Measurements from ENCODE around the gene PAX3. TPM values are rescaled to one million over a fixed set of nuclear protein-coding genes. Genes with fewer than 3 reads are reported as not detected.
A peak's percentile ranks its signal among the peaks of the same experiment; 100 is the strongest.

PAX3 gene
- total RNA-seq, 1 experiment from 2014 or later: not detected

- Mint-ChIP-seq H3K4me3 (peak overlapping the region; percentile 21), H3K27ac (no peak overlapping the region), H3K4me1 (peaks cover 79% of the 10 kb centered on the region), H3K27me3 (ENCODE audit: low read depth) (peaks cover 100% of the 10 kb centered on the region), H3K9me3 (no peaks in the 10 kb centered on the region), H3K36me3 (0 out of 2 replicates have a peak, but pooled peaks cover 7% of the 10 kb centered on the region)
- TF ChIP-seq TP53 (CRISPR knock-in tag; IDR thresholded peaks at IDR 0.05) (no peak), USF2 (CRISPR knock-in tag; IDR thresholded peaks at IDR 0.05) (no peak), NR3C1 (CRISPR knock-in tag; conservative IDR thresholded peaks at IDR 0.05; ENCODE audit: low read depth) (no peak)
- ChIA-PET CTCF (interaction anchor here (0.6 to 1.1 kb wide), 2 partner anchors 239 to 245 kb away, joined by 3 to 4 read pairs; no protein-coding TSS in a partner anchor), POLR2A (no interaction called here)
- no peak for DNase-seq (ENCODE audit: low spot score)
- no peak for ATAC-seq
Observed at GRCh38 chr2:222297600-222297935, 1.2 kb downstream of the PAX3 start.

- no peaks in the 10 kb centered on the region for H3K9me3 Mint-ChIP-seq
- DNase-seq (ENCODE audit: low spot score): no peak
- peak overlapping the region; percentile 21 for H3K4me3 Mint-ChIP-seq
- H3K27ac Mint-ChIP-seq: no peak overlapping the region
- no peak for ATAC-seq
- peaks cover 78% of the 10 kb centered on the region for H3K4me1 Mint-ChIP-seq
- no peak for TF ChIP-seq NFE2L1 (CRISPR knock-in tag; IDR thresholded peaks at IDR 0.05)
- no peak for TF ChIP-seq KAT7 (CRISPR knock-in tag; IDR thresholded peaks at IDR 0.05; ENCODE audit: borderline replicate concordance)
- no peak for TF ChIP-seq CREB1 (CRISPR knock-in tag; IDR thresholded peaks at IDR 0.05)
- ChIA-PET CTCF (interaction anchor here (0.6 to 1.1 kb wide), 2 partner anchors 239 to 244 kb away, joined by 3 to 4 read pairs; no protein-coding TSS in a partner anchor), POLR2A (no interaction called here)
- peaks cover 100% of the 10 kb centered on the region for H3K27me3 Mint-ChIP-seq (ENCODE audit: low read depth)
- H3K36me3 Mint-ChIP-seq: 0 out of 2 replicates have a peak, but pooled peaks cover 7% of the 10 kb centered on the region
Observed at GRCh38 chr2:222296911-222297599, 1.7 kb downstream of the PAX3 start.

GRCh38 chr2:222296311-222296741 is 2.5 kb downstream of the PAX3 start:
- no peak overlapping the region for H3K4me3 Mint-ChIP-seq
- peaks cover 76% of the 10 kb centered on the region for H3K4me1 Mint-ChIP-seq
- TF ChIP-seq EMX1 (CRISPR knock-in tag; IDR thresholded peaks at IDR 0.05): no peak
- no peak for TF ChIP-seq FOXK1 (CRISPR knock-in tag; IDR thresholded peaks at IDR 0.05)
- TF ChIP-seq CTCF (IDR thresholded peaks at IDR 0.05): no peak
- TF ChIP-seq ZBTB21 (CRISPR knock-in tag; IDR thresholded peaks at IDR 0.05; ENCODE audit: borderline replicate concordance): no peak
- CTCF ChIA-PET: interaction anchor here (0.6 to 1.1 kb wide), 2 partner anchors 243 to 263 kb away, joined by 3 to 4 read pairs; no protein-coding TSS in a partner anchor
- POLR2A ChIA-PET: no interaction called here
- no peaks in the 10 kb centered on the region for H3K9me3 Mint-ChIP-seq
- 0 out of 2 replicates have a peak, but pooled peaks cover 7% of the 10 kb centered on the region for H3K36me3 Mint-ChIP-seq
- DNase-seq (ENCODE audit: low spot score) (no peak), ATAC-seq (no peak)
- H3K27me3 Mint-ChIP-seq (ENCODE audit: low read depth): peaks cover 100% of the 10 kb centered on the region
- H3K27ac Mint-ChIP-seq: no peak overlapping the region

- Mint-ChIP-seq H3K27ac (no peak overlapping the region), H3K9me3 (no peaks in the 10 kb centered on the region), H3K36me3 (0 out of 2 replicates have a peak, but pooled peaks cover 7% of the 10 kb centered on the region), H3K4me1 (peaks cover 70% of the 10 kb centered on the region), H3K27me3 (ENCODE audit: low read depth) (peaks cover 99% of the 10 kb centered on the region), H3K4me3 (peak overlapping the region; percentile 61)
- ATAC-seq (no peak), DNase-seq (ENCODE audit: low spot score) (no peak)
- CTCF ChIA-PET: interaction anchor here (0.6 to 0.8 kb wide), 2 partner anchors 23 to 264 kb away, joined by 3 read pairs; no protein-coding TSS in a partner anchor
- POLR2A ChIA-PET: no interaction called here
- TF ChIP-seq NR3C1 (CRISPR knock-in tag; conservative IDR thresholded peaks at IDR 0.05; ENCODE audit: low read depth) (no peak), NFYB (CRISPR knock-in tag; conservative IDR thresholded peaks at IDR 0.05; ENCODE audit: low read depth) (no peak), ESRRA (CRISPR knock-in tag; IDR thresholded peaks at IDR 0.05; ENCODE audit: borderline replicate concordance) (no peak), EMX1 (CRISPR knock-in tag; IDR thresholded peaks at IDR 0.05) (no peak), ZNF232 (CRISPR knock-in tag; IDR thresholded peaks at IDR 0.05) (no peak), TEAD1 (CRISPR knock-in tag; IDR thresholded peaks at IDR 0.05) (no peak), GTF2I (CRISPR knock-in tag; conservative IDR thresholded peaks at IDR 0.05) (no peak), USF2 (CRISPR knock-in tag; IDR thresholded peaks at IDR 0.05) (no peak), FOXK1 (CRISPR knock-in tag; IDR thresholded peaks at IDR 0.05) (no peak), SMAD4 (CRISPR knock-in tag; IDR thresholded peaks at IDR 0.05) (no peak), IRF2 (CRISPR knock-in tag; IDR thresholded peaks at IDR 0.05; ENCODE audit: borderline replicate concordance, low read depth) (no peak), NR1H2 (CRISPR knock-in tag; IDR thresholded peaks at IDR 0.05) (no peak), ETV6 (CRISPR knock-in tag; IDR thresholded peaks at IDR 0.05) (no peak), ERG (CRISPR knock-in tag; IDR thresholded peaks at IDR 0.05) (no peak), ZNF512 (CRISPR knock-in tag; IDR thresholded peaks at IDR 0.05; ENCODE audit: borderline replicate concordance) (no peak), NR2C2 (CRISPR knock-in tag; IDR thresholded peaks at IDR 0.05) (no peak)
Observed at GRCh38 chr2:222295368-222296062, 3.3 kb downstream of the PAX3 start.

Measured in WTC11 (cell line).